ENCODE results near the gene SYT12. TPM values are rescaled to one million over a fixed set of nuclear protein-coding genes. Genes with fewer than 3 reads are reported as not detected.
A peak's percentile ranks its signal among the peaks of the same experiment; 100 is the strongest.

The SYT12 gene
- total and polyA plus RNA-seq, 2 donors from 2014 or later, result 0.13 to 4.2 TPM

DNA sequence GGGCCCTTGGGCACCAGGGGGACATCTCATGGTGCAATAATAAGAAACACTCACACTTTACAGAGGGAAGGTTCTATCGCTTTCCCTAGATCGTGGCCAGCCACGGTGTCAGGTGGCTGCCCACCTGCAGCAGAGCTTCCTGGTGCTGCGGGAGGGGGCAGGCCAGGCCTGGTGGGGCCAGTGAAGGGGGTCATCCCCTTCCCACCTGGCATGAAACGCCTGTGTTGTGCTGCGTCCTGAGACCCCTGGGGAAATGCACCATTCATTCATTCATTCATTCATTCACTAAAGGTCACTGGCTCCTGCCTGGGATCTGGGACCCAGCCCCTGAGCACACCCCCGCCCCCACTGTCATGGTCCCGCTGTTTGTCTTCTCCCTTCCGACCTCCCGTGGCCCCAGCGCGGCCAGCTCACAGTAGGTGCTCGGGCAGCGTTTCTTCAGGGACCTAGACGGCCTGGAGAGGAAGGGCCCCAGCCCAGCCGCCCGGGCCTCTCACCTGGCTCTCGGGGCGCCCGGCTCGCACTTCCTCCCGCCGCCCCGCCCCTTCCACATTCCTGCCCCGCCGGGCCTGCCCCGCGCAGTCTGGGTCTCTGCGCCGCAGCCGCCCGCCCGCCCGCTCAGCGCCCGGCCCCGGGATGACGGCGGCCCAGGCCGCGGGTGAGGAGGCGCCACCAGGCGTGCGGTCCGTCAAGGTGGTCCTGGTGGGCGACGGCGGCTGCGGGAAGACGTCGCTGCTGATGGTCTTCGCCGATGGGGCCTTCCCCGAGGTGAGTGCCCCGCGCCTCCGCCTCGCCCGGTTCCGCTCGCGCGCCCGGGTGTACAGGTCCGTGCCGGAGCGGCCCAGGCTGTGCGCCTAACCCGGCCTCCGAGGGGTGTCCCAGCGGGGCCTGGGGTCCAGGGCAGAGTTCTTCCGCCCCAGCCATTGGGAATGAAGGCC, 33.6 kb downstream of the SYT12 start, which contains the start of gene RHOD:
Gene RHOD (plus strand): TSS at position 581 of the 938 bp plus-strand sequence. CDS start 56 bp downstream, at position 637.
- FAIRE-seq, result no peak
- intact Hi-C loops (cut with DNase I), result no loop called here
- DNase-seq, result peak; percentile 63 to 87 (median 72)
- H3K9ac ChIP-seq (ENCODE audit: low read length in 3 of 3), result peak within 1 kb of the TSS in 2 of 3 donors; percentile 36 to 64
- no peaks in the 10 kb centered on the region for H3K36me3 ChIP-seq (ENCODE audit: control insufficient read depth in 2 of 3, insufficient read depth in 3 of 3, low read length in 3 of 3)
- TF ChIP-seq CTCF (IDR thresholded peaks at IDR 0.05; ENCODE audit: borderline replicate concordance, extremely low read depth, insufficient read depth), result no peak
- H3K9me3 ChIP-seq (ENCODE audit: control insufficient read depth in 2 of 3, insufficient read depth in 1 of 3, low read length in 3 of 3), result no peaks in the 10 kb centered on the region
- peak within 1 kb of the TSS; percentile 24 to 72 (median 58) for H3K4me3 ChIP-seq (ENCODE audit: low read length in 3 of 3)
- peaks cover 2 to 20% (median 10%) of the 10 kb centered on the region in 3 donors for H3K4me1 ChIP-seq (ENCODE audit: control insufficient read depth in 2 of 3, insufficient read depth in 2 of 3, low read depth in 1 of 3, low read length in 3 of 3)
- H3K27ac ChIP-seq (ENCODE audit: low read depth in 2 of 2, low read length in 2 of 2), result peak within 1 kb of the TSS; percentile 27 to 50
- H3K27me3 ChIP-seq (ENCODE audit: control insufficient read depth, insufficient read depth, low read length), result no peaks in the 10 kb centered on the region

DNA sequence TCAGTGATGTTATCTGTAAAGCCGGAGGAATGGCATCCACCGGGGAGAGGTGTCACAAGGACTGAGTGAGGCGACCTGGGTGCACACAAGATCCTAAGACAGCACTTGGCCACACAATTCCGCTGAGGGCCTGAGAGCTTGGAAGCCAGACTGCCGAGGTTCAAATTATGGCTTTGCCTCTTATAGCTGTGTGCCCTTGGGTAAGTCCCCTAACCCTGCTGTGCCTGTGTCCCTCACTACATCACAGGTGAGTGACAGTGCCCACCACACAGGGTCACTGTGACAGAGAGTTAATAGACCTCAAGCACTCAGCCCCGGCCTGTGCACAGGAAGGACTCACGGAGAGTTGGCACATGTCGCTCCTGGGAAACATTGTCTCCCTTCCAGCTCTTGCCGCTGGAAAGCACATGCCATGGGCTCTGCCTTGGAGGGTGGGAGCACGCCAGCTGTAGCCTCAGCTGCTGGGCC, 34.3 kb downstream of the SYT12 start:
- Histone ChIP-seq H3K4me3 (ENCODE audit: low read length in 3 of 3) (peak overlapping the region; percentile 24 to 72 (median 49)), H3K9ac (ENCODE audit: low read length in 3 of 3) (peak overlapping the region in 1 of 3 donors; percentile 64), H3K27me3 (ENCODE audit: control insufficient read depth, insufficient read depth, low read length) (no peaks in the 10 kb centered on the region), H3K36me3 (ENCODE audit: control insufficient read depth in 2 of 3, insufficient read depth in 3 of 3, low read length in 3 of 3) (no peaks in the 10 kb centered on the region), H3K4me1 (ENCODE audit: control insufficient read depth in 2 of 3, insufficient read depth in 2 of 3, low read depth in 1 of 3, low read length in 3 of 3) (peaks cover 2 to 23% (median 10%) of the 10 kb centered on the region in 3 donors), H3K9me3 (ENCODE audit: control insufficient read depth in 2 of 3, insufficient read depth in 1 of 3, low read length in 3 of 3) (no peaks in the 10 kb centered on the region), H3K27ac (ENCODE audit: low read depth in 2 of 2, low read length in 2 of 2) (peak overlapping the region in 1 of 2 donors; percentile 13)
- intact Hi-C loops (cut with DNase I), result no loop called here
- no peak for TF ChIP-seq CTCF (IDR thresholded peaks at IDR 0.05; ENCODE audit: borderline replicate concordance, extremely low read depth, insufficient read depth)
- no peak for DNase-seq
- no peak for FAIRE-seq

DNA sequence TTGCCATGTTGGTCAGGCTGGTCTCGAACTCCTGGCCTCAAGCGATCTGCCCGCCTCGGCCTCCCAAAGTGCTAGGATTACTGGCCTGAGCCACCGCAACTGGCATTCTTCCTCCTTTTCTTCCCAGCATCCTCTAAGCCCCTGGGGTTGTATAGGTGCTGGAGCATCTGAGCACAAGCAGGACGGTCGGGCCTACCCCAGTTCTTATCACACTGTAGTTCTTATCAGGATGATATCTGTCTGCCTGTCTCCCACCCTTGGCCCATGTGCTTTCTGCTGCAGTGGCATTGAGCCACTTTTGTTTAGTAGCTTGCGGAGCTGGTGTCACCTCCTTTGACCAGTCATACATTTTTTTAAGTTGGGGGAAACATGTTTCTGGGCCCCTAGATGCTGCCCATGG, 35.6 kb downstream of the SYT12 start:
- Histone ChIP-seq H3K4me1 (ENCODE audit: control insufficient read depth in 2 of 3, insufficient read depth in 2 of 3, low read depth in 1 of 3, low read length in 3 of 3) (peaks cover 2 to 26% (median 10%) of the 10 kb centered on the region in 3 donors), H3K27me3 (ENCODE audit: control insufficient read depth, insufficient read depth, low read length) (no peaks in the 10 kb centered on the region), H3K27ac (ENCODE audit: low read depth in 2 of 2, low read length in 2 of 2) (no peak overlapping the region), H3K4me3 (ENCODE audit: low read length in 3 of 3) (no peak overlapping the region), H3K9me3 (ENCODE audit: control insufficient read depth in 2 of 3, insufficient read depth in 1 of 3, low read length in 3 of 3) (no peaks in the 10 kb centered on the region), H3K36me3 (ENCODE audit: control insufficient read depth in 2 of 3, insufficient read depth in 3 of 3, low read length in 3 of 3) (no peaks in the 10 kb centered on the region), H3K9ac (ENCODE audit: low read length in 3 of 3) (no peak overlapping the region)
- no peak for TF ChIP-seq CTCF (IDR thresholded peaks at IDR 0.05; ENCODE audit: borderline replicate concordance, extremely low read depth, insufficient read depth)
- intact Hi-C loops (cut with DNase I), result no loop called here
- DNase-seq (no peak), FAIRE-seq (no peak)
